T-helper 1 cell treated with Interleukin-12 subunit alpha and Interleukin-12 subunit beta and Interleukin-4 antibody, amounts not matched to agents 30 μg/mL and 1 μg/mL, for 36 hours (primary cell): ENCODE data around the gene MYH7B.

Source experiments
- H3K27ac Mint-ChIP-seq: one replicate; pipeline ENCODE4 v1.8.0; 2021; ENCODE audit warnings: mild to moderate bottlenecking, mixed read lengths
- H3K27me3 Mint-ChIP-seq: one replicate; pipeline ENCODE4 v1.8.0; 2021; ENCODE audit warnings: low read depth, mixed read lengths
- H3K36me3 Mint-ChIP-seq: one replicate; pipeline ENCODE4 v1.8.0; 2021; ENCODE audit warnings: low read depth, mixed read lengths
- H3K4me1 Mint-ChIP-seq: one replicate; pipeline ENCODE4 v1.8.0; 2021; ENCODE audit warnings: low read depth, mixed read lengths
- H3K4me3 Mint-ChIP-seq: one replicate; pipeline ENCODE4 v1.8.0; 2021; ENCODE audit warnings: mild to moderate bottlenecking, moderate library complexity, mixed read lengths
- H3K9me3 Mint-ChIP-seq: one replicate; pipeline ENCODE4 v1.8.0; 2021; ENCODE audit warnings: mixed read lengths

The MYH7B gene

GRCh38 chr20:34955231-34956040, at the start of gene MYH7B, which contains the start of gene GSS:
Gene MYH7B, plus strand, starts transcription at chr20:34955868. Its CDS starts 22,138 bp downstream, at chr20:34978006.
Gene GSS, minus strand, starts transcription at chr20:34955806. Its CDS starts 3,954 bp downstream, at chr20:34951852.
- Mint-ChIP-seq H3K9me3 (no peaks in the 10 kb centered on the region), H3K4me3 (peak within 1 kb of the TSS; percentile 97), H3K36me3 (peaks cover 3% of the 10 kb centered on the region), H3K27me3 (no peaks in the 10 kb centered on the region), H3K4me1 (peaks cover 12% of the 10 kb centered on the region), H3K27ac (peak within 1 kb of the TSS; percentile 94)

GRCh38 chr20:34907616-34908469, 47.8 kb upstream of the MYH7B start:
- H3K36me3 Mint-ChIP-seq: peaks cover 16% of the 10 kb centered on the region
- no peak overlapping the region for H3K4me3 Mint-ChIP-seq
- no peaks in the 10 kb centered on the region for H3K9me3 Mint-ChIP-seq
- no peaks in the 10 kb centered on the region for H3K27me3 Mint-ChIP-seq
- peaks cover 17% of the 10 kb centered on the region for H3K4me1 Mint-ChIP-seq
- no peak overlapping the region for H3K27ac Mint-ChIP-seq

- peaks cover 49% of the 10 kb centered on the region for H3K36me3 Mint-ChIP-seq
- no peak overlapping the region for H3K4me3 Mint-ChIP-seq
- no peak overlapping the region for H3K27ac Mint-ChIP-seq
Observed at GRCh38 chr20:34915131-34915530, 40.5 kb upstream of the MYH7B start.

GRCh38 chr20:34915749-34916455, 39.8 kb upstream of the MYH7B start:
- Mint-ChIP-seq H3K27ac (peak overlapping the region; percentile 19), H3K9me3 (peaks cover 12% of the 10 kb centered on the region), H3K4me1 (peaks cover 48% of the 10 kb centered on the region), H3K27me3 (no peaks in the 10 kb centered on the region), H3K4me3 (no peak overlapping the region), H3K36me3 (peaks cover 56% of the 10 kb centered on the region)

More at GRCh38 chr20:34915131-34915530, 40.5 kb upstream of the MYH7B start:
- Mint-ChIP-seq H3K4me1 (peaks cover 42% of the 10 kb centered on the region), H3K9me3 (peaks cover 10% of the 10 kb centered on the region), H3K27me3 (no peaks in the 10 kb centered on the region)

- no peak overlapping the region for H3K4me3 Mint-ChIP-seq
- peaks cover 61% of the 10 kb centered on the region for H3K36me3 Mint-ChIP-seq
- H3K27me3 Mint-ChIP-seq: no peaks in the 10 kb centered on the region
- H3K27ac Mint-ChIP-seq: peak overlapping the region; percentile 86
- peaks cover 51% of the 10 kb centered on the region for H3K4me1 Mint-ChIP-seq
- H3K9me3 Mint-ChIP-seq: peaks cover 12% of the 10 kb centered on the region
Observed at GRCh38 chr20:34916774-34917354, 38.8 kb upstream of the MYH7B start.

GRCh38 chr20:34920055-34920454, 35.6 kb upstream of the MYH7B start:
- Mint-ChIP-seq H3K36me3 (peaks cover 55% of the 10 kb centered on the region), H3K27me3 (no peaks in the 10 kb centered on the region), H3K27ac (peak overlapping the region; percentile 7), H3K4me1 (peaks cover 47% of the 10 kb centered on the region), H3K4me3 (no peak overlapping the region), H3K9me3 (peaks cover 12% of the 10 kb centered on the region)

GRCh38 chr20:34921436-34921835, 34.2 kb upstream of the MYH7B start:
- Mint-ChIP-seq H3K36me3 (peaks cover 59% of the 10 kb centered on the region), H3K27ac (no peak overlapping the region), H3K27me3 (no peaks in the 10 kb centered on the region), H3K4me3 (no peak overlapping the region), H3K9me3 (peaks cover 12% of the 10 kb centered on the region), H3K4me1 (peaks cover 49% of the 10 kb centered on the region)

GRCh38 chr20:34922654-34923381, 32.9 kb upstream of the MYH7B start:
- Mint-ChIP-seq H3K4me3 (no peak overlapping the region), H3K9me3 (peaks cover 11% of the 10 kb centered on the region), H3K27me3 (no peaks in the 10 kb centered on the region), H3K27ac (no peak overlapping the region), H3K4me1 (peaks cover 39% of the 10 kb centered on the region), H3K36me3 (peaks cover 60% of the 10 kb centered on the region)

GRCh38 chr20:34923414-34923813, 32.3 kb upstream of the MYH7B start:
- H3K9me3 Mint-ChIP-seq: peaks cover 7% of the 10 kb centered on the region
- no peaks in the 10 kb centered on the region for H3K27me3 Mint-ChIP-seq
- no peak overlapping the region for H3K4me3 Mint-ChIP-seq
- peaks cover 33% of the 10 kb centered on the region for H3K4me1 Mint-ChIP-seq
- H3K36me3 Mint-ChIP-seq: peaks cover 60% of the 10 kb centered on the region
- no peak overlapping the region for H3K27ac Mint-ChIP-seq

GRCh38 chr20:34925341-34925740, 30.3 kb upstream of the MYH7B start:
- no peaks in the 10 kb centered on the region for H3K27me3 Mint-ChIP-seq
- no peak overlapping the region for H3K4me3 Mint-ChIP-seq
- peaks cover 20% of the 10 kb centered on the region for H3K4me1 Mint-ChIP-seq
- H3K27ac Mint-ChIP-seq: peak overlapping the region; percentile 52
- H3K36me3 Mint-ChIP-seq: peaks cover 58% of the 10 kb centered on the region
- no peaks in the 10 kb centered on the region for H3K9me3 Mint-ChIP-seq

GRCh38 chr20:34925981-34926380, 29.7 kb upstream of the MYH7B start:
- peak overlapping the region; percentile 38 for H3K27ac Mint-ChIP-seq
- no peak overlapping the region for H3K4me3 Mint-ChIP-seq
- H3K4me1 Mint-ChIP-seq: peaks cover 15% of the 10 kb centered on the region
- no peaks in the 10 kb centered on the region for H3K9me3 Mint-ChIP-seq
- no peaks in the 10 kb centered on the region for H3K27me3 Mint-ChIP-seq
- peaks cover 59% of the 10 kb centered on the region for H3K36me3 Mint-ChIP-seq

- Mint-ChIP-seq H3K9me3 (no peaks in the 10 kb centered on the region), H3K27me3 (no peaks in the 10 kb centered on the region), H3K4me1 (peaks cover 13% of the 10 kb centered on the region), H3K4me3 (no peak overlapping the region), H3K27ac (peak overlapping the region; percentile 37), H3K36me3 (peaks cover 57% of the 10 kb centered on the region)
Observed at GRCh38 chr20:34926581-34926980, 29.1 kb upstream of the MYH7B start.

- Mint-ChIP-seq H3K27ac (no peak overlapping the region), H3K27me3 (no peaks in the 10 kb centered on the region), H3K9me3 (no peaks in the 10 kb centered on the region), H3K4me1 (peaks cover 12% of the 10 kb centered on the region), H3K4me3 (no peak overlapping the region), H3K36me3 (peaks cover 55% of the 10 kb centered on the region)
Observed at GRCh38 chr20:34927736-34928135, 27.9 kb upstream of the MYH7B start.
